ENCODE data around the gene APOL2. TPM values are rescaled to one million over a fixed set of nuclear protein-coding genes. Genes with fewer than 3 reads are reported as not detected.

Gene APOL2
- polyA plus RNA-seq, 6 donors from 2014 or later = 5.9 to 11.8 (median 8.0) TPM

- Mint-ChIP-seq H3K27me3 (peaks cover 0 to 5% (median 0%) of the 10 kb centered on the region in 3 donors), H3K27ac (peak overlapping the region in 4 of 6 donors; percentile 62 to 89 (median 70)), H3K4me1 (peaks cover 0 to 7% (median 0%) of the 10 kb centered on the region in 3 donors), H3K4me3 (peak overlapping the region in 1 of 8 donors; percentile 15), H3K9me3 (no peaks in the 10 kb centered on the region), H3K36me3 (no peaks in the 10 kb centered on the region)
- ATAC-seq (ENCODE audit: low read depth in 2 of 2) (peak; percentile 99), DNase-seq (peak; percentile 74)
Measured at GRCh38 chr22:36180038-36180880, 59.1 kb downstream of the APOL2 start.

DNA sequence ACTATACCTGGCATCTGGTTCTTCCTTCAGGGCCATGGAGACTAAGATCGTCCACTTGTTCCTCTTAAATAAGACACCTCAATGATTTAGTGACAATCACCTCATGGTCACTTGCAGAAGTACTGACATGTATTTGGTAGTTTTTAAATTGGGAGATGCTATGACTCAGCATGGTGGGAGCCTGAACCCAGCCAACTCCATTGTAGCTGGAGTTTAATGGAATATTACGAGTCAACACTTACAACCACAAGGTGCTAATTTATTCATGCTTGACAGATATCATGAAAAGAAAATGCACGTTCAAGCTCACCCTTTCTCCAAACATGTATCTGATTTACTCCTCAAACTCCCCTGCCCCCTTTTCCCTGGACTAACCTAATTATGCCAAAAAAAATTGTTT is 62.2 kb downstream of the APOL2 start:
- H3K27ac Mint-ChIP-seq = peak overlapping the region in 1 of 6 donors; percentile 35

More for the DNA sequence above, 62.2 kb downstream of the APOL2 start:
- no peak overlapping the region for H3K4me3 Mint-ChIP-seq
- no peak for ATAC-seq (ENCODE audit: low read depth in 2 of 2)
- H3K27me3 Mint-ChIP-seq = no peaks in the 10 kb centered on the region
- peaks cover 0 to 7% (median 0%) of the 10 kb centered on the region in 3 donors for H3K4me1 Mint-ChIP-seq
- no peaks in the 10 kb centered on the region for H3K36me3 Mint-ChIP-seq
- H3K9me3 Mint-ChIP-seq = no peaks in the 10 kb centered on the region
- DNase-seq = no peak

Other genes with a start within 250 kb of the APOL2 start
- not detected for gene RBFOX2, start 210.7 kb downstream of the APOL2 start, polyA plus RNA-seq (ENCODE audit: low read depth in 6 of 6)
- 10 to 100 TPM; 15.5 to 41.3 (median 31.7) TPM for gene APOL3, start 78.8 kb downstream of the APOL2 start, polyA plus RNA-seq (ENCODE audit: low read depth in 6 of 6)
- gene APOL4, start 37.7 kb downstream of the APOL2 start, polyA plus RNA-seq (ENCODE audit: low read depth in 6 of 6) = 1 to 10 TPM in 1 of 6 donors, under 1 TPM in 3, not detected in 2; 0.09 to 1.6 (median 0.72) TPM
- 1 to 10 TPM in 4 of 6 donors, under 1 TPM in 1, not detected in 1; 0.71 to 4.2 (median 2.6) TPM for gene APOL1, start 13.6 kb upstream of the APOL2 start, polyA plus RNA-seq (ENCODE audit: low read depth in 6 of 6)
- 100 to 1,000 TPM in 1 of 6 donors, 10 to 100 TPM in 5; 17.3 to 255 (median 64.5) TPM for gene MYH9, start 148.4 kb upstream of the APOL2 start, polyA plus RNA-seq (ENCODE audit: low read depth in 6 of 6)
- gene TXN2, start 242.1 kb upstream of the APOL2 start, polyA plus RNA-seq (ENCODE audit: low read depth in 6 of 6) = 100 to 1,000 TPM in 5 of 6 donors, 10 to 100 TPM in 1; 97.1 to 130 (median 108) TPM